K562 (cell line): ENCODE results near the gene RNF187. TPM values are rescaled to one million over a fixed set of nuclear protein-coding genes. Genes with fewer than 3 reads are reported as not detected.

Source experiments
- ATAC-seq: fragments of 200-7000 bp; cut with Tn5 transposase; 3 replicates; pipeline ENCODE4 v1.9.1; 2020; ENCODE audit warnings: moderate library complexity
- BruUV-seq: library from RNA; stranded (reverse); fragments of 400-500 nt; replicated peaks from 2 replicates; lab custom pipeline; 2021; lab: Mats Ljungman, UMichigan
- CTCF ChIA-PET: fragments of 300-600 bp; formaldehyde crosslinking; extraction: SDS; loops from one replicate; lab custom pipeline; 2021; ENCODE audit warnings: low intra/inter-chr PET ratio; lab: Yijun Ruan, JAX
- POLR2A ChIA-PET: fragments of 300-600, 350-650 bp; sonication (Branson Sonifier 250); formaldehyde crosslinking; extraction: SDS; loops from one replicate; lab custom pipeline; 2021; ENCODE audit warnings: antibody characterized with exemption, inconsistent platforms; lab: Yijun Ruan, JAX
- DNase-seq, 4 experiments: peaks; one replicate each; pipeline versions ENCODE4 v3.0.0 to v3.0.0-alpha.2; 2011 to 2018; ENCODE audit warnings: low spot score in 3 of 4, mixed read lengths in 3 of 4; ENCODE audit errors: extremely low read depth in 1 of 4
- FAIRE-seq: peaks from 2 replicates; lab custom pipeline; 2011; peaks lifted over from hg19 to GRCh38; lab: Jason Lieb, UNC
- H2AFZ ChIP-seq: 2 replicates; pipeline ENCODE4 v1.6.0; 2011; ENCODE audit warnings: low read depth, low read length, control low read depth, inconsistent platforms
- H3K27ac ChIP-seq: fragments of 200-600 bp; 3 replicates; pipeline ENCODE4 v1.8.0; 2011; ENCODE audit warnings: low read depth, mild to moderate bottlenecking, control low read depth, inconsistent platforms, low read length, moderate library complexity, mixed read lengths; ENCODE audit errors: extremely low read depth
- H3K27me3 ChIP-seq, 2 experiments: fragments of 300-600 bp in 1 of 2; 2 replicates in 1 of 2; 3 replicates in 1 of 2; pipeline versions ENCODE4 v1.6.0 to v1.8.0; 2011; ENCODE audit warnings: inconsistent platforms in 2 of 2, low read length in 2 of 2, mild to moderate bottlenecking in 1 of 2, mixed read lengths in 1 of 2, moderate library complexity in 1 of 2; ENCODE audit not compliant: control insufficient read depth in 2 of 2, insufficient read depth in 2 of 2
- H3K36me3 ChIP-seq: fragments of 300-600 bp; 3 replicates; pipeline ENCODE4 v1.8.0; 2011; ENCODE audit warnings: mild to moderate bottlenecking, low read length, inconsistent platforms; ENCODE audit not compliant: control insufficient read depth, insufficient read depth
- H3K4me1 ChIP-seq, 2 experiments: fragments of 200-600 bp in 1 of 2; replicated peaks in 1 of 2; 2 replicates in 1 of 2; 3 replicates in 1 of 2; pipeline versions ENCODE4 v1.5.1 to v1.8.0; 2011; ENCODE audit warnings: inconsistent platforms in 2 of 2, low read length in 2 of 2, mild to moderate bottlenecking in 1 of 2, mixed read lengths in 1 of 2, moderate library complexity in 1 of 2; ENCODE audit not compliant: control insufficient read depth in 2 of 2, insufficient read depth in 2 of 2
- H3K4me2 ChIP-seq: 2 replicates; pipeline ENCODE4 v1.6.1; 2011; ENCODE audit warnings: low read length, control low read depth, inconsistent platforms, mixed read lengths; ENCODE audit not compliant: insufficient read depth
- H3K4me3 ChIP-seq: fragments of 200-600 bp; sonication (generic), shearing (Covaris generic); 2 replicates; pipeline ENCODE4 v1.5.1; 2016; ENCODE audit warnings: control low read depth, inconsistent platforms
- H3K79me2 ChIP-seq: fragments of 200-600 bp; 3 replicates; pipeline ENCODE4 v1.8.0; 2011; ENCODE audit warnings: low read length, inconsistent platforms; ENCODE audit not compliant: control insufficient read depth, insufficient read depth
- H3K9ac ChIP-seq, 2 experiments: 2 replicates each; pipeline versions ENCODE4 v1.6.0 to v1.6.1; 2011; ENCODE audit warnings: low read depth in 2 of 2, low read length in 2 of 2, control low read depth in 1 of 2, inconsistent platforms in 1 of 2, mild to moderate bottlenecking in 1 of 2, mixed read lengths in 1 of 2; ENCODE audit not compliant: insufficient read depth in 1 of 2
- H3K9me1 ChIP-seq: one replicate; pipeline ENCODE4 v1.6.0; 2011; ENCODE audit warnings: inconsistent platforms, mild to moderate bottlenecking, low read length, moderate library complexity; ENCODE audit not compliant: control insufficient read depth, insufficient read depth
- H3K9me3 ChIP-seq: replicated peaks from 2 replicates; pipeline ENCODE4 v1.5.1; 2011; ENCODE audit warnings: low read depth, low read length, inconsistent platforms; ENCODE audit not compliant: control insufficient read depth, insufficient read depth
- H4K20me1 ChIP-seq: replicated peaks from 2 replicates; pipeline ENCODE4 v1.6.1; 2011; ENCODE audit warnings: low read length, inconsistent platforms, mixed read lengths; ENCODE audit not compliant: control insufficient read depth, insufficient read depth
- PHTF2 ChIP-seq: fragments of 250-450 bp; sonication (Bioruptor Pico); IDR thresholded peaks from 2 replicates; pipeline ENCODE4 v1.5.0; 2021; ENCODE audit warnings: mild to moderate bottlenecking
- PML ChIP-seq: IDR thresholded peaks from 2 replicates; pipeline ENCODE4 v1.6.1; 2012; ENCODE audit warnings: low read length, inconsistent platforms
- PPARD ChIP-seq: fragments of 250-450 bp; sonication (Bioruptor Pico); IDR thresholded peaks from 2 replicates; pipeline ENCODE4 v1.8.0; 2022; ENCODE audit warnings: inconsistent platforms, mild to moderate bottlenecking, moderate library complexity
- PRMT5 ChIP-seq: sonication (generic); formaldehyde crosslinking; IDR thresholded peaks from 2 replicates; pipeline ENCODE4 v1.5.0; 2020; ENCODE audit warnings: missing genetic modification reagents
- SRSF3 ChIP-seq: fragments of 200-400 bp; formaldehyde crosslinking; IDR thresholded peaks from 2 replicates; pipeline ENCODE4 v1.6.1; 2016; ENCODE audit warnings: mild to moderate bottlenecking, low read length, moderate library complexity; ENCODE audit not compliant: insufficient read depth
- TAF15 ChIP-seq: fragments of 200-400 bp; formaldehyde crosslinking; IDR thresholded peaks from 2 replicates; pipeline ENCODE4 v1.6.1; 2017; ENCODE audit warnings: mild to moderate bottlenecking, low read depth, low read length, moderate library complexity
- ZKSCAN1 ChIP-seq: fragments of 150-350 bp; IDR thresholded peaks from 2 replicates; pipeline ENCODE4 v1.6.1; 2016; ENCODE audit warnings: low read depth, low read length
- ZKSCAN3 ChIP-seq: fragments of 250-450 bp; sonication (Bioruptor Pico); IDR thresholded peaks from 2 replicates; pipeline ENCODE4 v1.4.0; 2020
- ZNF717 ChIP-seq: fragments of 250-450 bp; sonication (Bioruptor Pico); IDR thresholded peaks from 2 replicates; pipeline ENCODE4 v1.5.0; 2021
- ZNF79 ChIP-seq: fragments of 250-450 bp; sonication (Bioruptor Pico); IDR thresholded peaks from 2 replicates; pipeline ENCODE4 v1.4.0; 2020; ENCODE audit warnings: low read depth, mild to moderate bottlenecking, moderate library complexity
- WGBS: fragments of 100-300 bp; shearing (Covaris generic); methylation state at CpG from one replicate; pipeline ENCODE4 v1.1.6; 2016; ENCODE audit warnings: low coverage, mixed read lengths; ENCODE audit not compliant: insufficient coverage; ENCODE audit errors: missing lambda C conversion rate; 5-methylcytosine and 5-hydroxymethylcytosine counted together
- in situ Hi-C: fragments of 300-500 bp; cut with MboI; formaldehyde crosslinking; loops from 4 replicates; pipeline ENCODE4 v1.15.0; 2018; ENCODE audit warnings: inconsistent platforms, mixed read lengths
- intact Hi-C: fragments of 100-400 bp; cut with micrococcal nuclease; formaldehyde crosslinking; loops from 2 replicates; pipeline ENCODE4 v1.14.2; 2022
- polyA plus RNA-seq, 8 experiments: library from polyadenylated mRNA; depleted of rRNA in 4 of 8; stranded (reverse) in 5 of 8; unstranded in 3 of 8; fragments of >200 nt; fragmentation: Nextera tagmentation in 2 of 8; fragmentation: Illumina TruSeq in 1 of 8; extraction: Ambion mirVana in 2 of 8; extraction: Trizol in 1 of 8; gene quantifications; 2 replicates each; pipeline versions ENCODE4 v1.2.1 to v1.2.3, GENCODE V29; 2011 to 2014; ENCODE audit warnings: inconsistent platforms in 1 of 8, missing spikeins in 1 of 8
- total RNA-seq, 7 experiments: library from RNA; depleted of rRNA in 6 of 7; stranded (reverse); fragments of >200 nt in 6 of 7; fragmentation: Illumina TruSeq in 2 of 7; extraction: Trizol in 2 of 7; gene quantifications; 2 replicates each; pipeline versions ENCODE4 v1.2.1 to v1.2.3, GENCODE V29; 2011 to 2021; ENCODE audit warnings: low replicate concordance in 1 of 7
- TF ChIP-seq, protein P1 (sequence below): fragments of 250-450 bp; sonication (Bioruptor Pico); IDR thresholded peaks from 2 replicates; pipeline ENCODE4 v1.5.0; 2020; ENCODE audit warnings: mild to moderate bottlenecking
- TF ChIP-seq, protein P2 (sequence below): fragments of 450-650 bp; formaldehyde crosslinking; IDR thresholded peaks from 2 replicates; pipeline ENCODE4 v1.4.0; 2020; ENCODE audit warnings: mild to moderate bottlenecking

Gene RNF187
- total and polyA plus RNA-seq, 9 of the 15 experiments (the other 6 are each of a cell fraction or from before 2014, with no cell fraction given): 2.3 to 119 (median 41.9) TPM

DNA sequence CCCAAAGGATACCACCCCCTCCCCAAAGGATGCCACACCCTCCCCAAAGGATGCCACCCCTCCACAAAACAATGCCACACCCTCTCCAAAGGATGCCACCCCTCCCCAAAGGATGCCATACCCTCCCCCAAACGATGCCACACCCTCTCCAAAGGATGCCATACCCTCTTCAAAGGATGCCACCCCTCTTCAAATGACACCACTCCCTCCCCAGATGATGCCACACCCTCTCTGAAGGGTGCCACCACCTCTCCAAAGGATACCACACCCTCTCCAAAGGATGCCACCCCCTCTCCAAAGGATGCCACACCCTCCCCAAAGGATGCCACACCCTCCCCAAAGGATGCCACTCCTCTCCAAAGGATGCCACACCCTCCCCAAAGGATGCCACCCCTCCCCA lies 48.9 kb upstream of the RNF187 start:
- no TSS peak for BruUV-seq
- WGBS: 0% methylated on average over 1 of the region's 1 CpG
- Histone ChIP-seq H3K36me3 (no peaks in the 10 kb centered on the region), H3K27ac (no peak overlapping the region), H3K4me2 (no peak overlapping the region), H3K9me3 (no peaks in the 10 kb centered on the region), H3K4me1 (no peaks in the 10 kb centered on the region; a peak in 1 of 5 replicates), H3K4me3 (no peak overlapping the region), H3K27me3 (peaks cover 13 to 24% of the 10 kb centered on the region in 2 experiments; a peak in 3 of 5 replicates), H4K20me1 (no peaks in the 10 kb centered on the region), H2AFZ (no peak overlapping the region), H3K79me2 (no peaks in the 10 kb centered on the region), H3K9me1 (no peaks in the 10 kb centered on the region), H3K9ac (no peak overlapping the region)
- ChIA-PET CTCF (no interaction called here), POLR2A (interaction anchor here (1.3 to 1.4 kb wide), 2 partner anchors 11 to 19 kb away, joined by 5 to 6 read pairs; no protein-coding TSS in a partner anchor)
- ATAC-seq: no peak
- no peak for DNase-seq
- in situ Hi-C loops: no loop called here
- FAIRE-seq: no peak
- intact Hi-C loops: no loop called here
- TF ChIP-seq SRSF3 (no peak), PRMT5 (no peak), ZKSCAN3 (no peak), PPARD (CRISPR knock-in tag) (no peak), ZNF79 (no peak), PML (no peak), PHTF2 (CRISPR knock-in tag) (no peak), ZKSCAN1 (no peak), ZNF717 (CRISPR knock-in tag) (no peak), TAF15 (no peak)
- TF ChIP-seq, protein P1, sequence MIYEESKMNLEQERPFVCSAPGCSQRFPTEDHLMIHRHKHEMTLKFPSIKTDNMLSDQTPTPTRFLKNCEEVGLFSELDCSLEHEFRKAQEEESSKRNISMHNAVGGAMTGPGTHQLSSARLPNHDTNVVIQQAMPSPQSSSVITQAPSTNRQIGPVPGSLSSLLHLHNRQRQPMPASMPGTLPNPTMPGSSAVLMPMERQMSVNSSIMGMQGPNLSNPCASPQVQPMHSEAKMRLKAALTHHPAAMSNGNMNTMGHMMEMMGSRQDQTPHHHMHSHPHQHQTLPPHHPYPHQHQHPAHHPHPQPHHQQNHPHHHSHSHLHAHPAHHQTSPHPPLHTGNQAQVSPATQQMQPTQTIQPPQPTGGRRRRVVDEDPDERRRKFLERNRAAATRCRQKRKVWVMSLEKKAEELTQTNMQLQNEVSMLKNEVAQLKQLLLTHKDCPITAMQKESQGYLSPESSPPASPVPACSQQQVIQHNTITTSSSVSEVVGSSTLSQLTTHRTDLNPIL: no peak
- TF ChIP-seq, protein P2, sequence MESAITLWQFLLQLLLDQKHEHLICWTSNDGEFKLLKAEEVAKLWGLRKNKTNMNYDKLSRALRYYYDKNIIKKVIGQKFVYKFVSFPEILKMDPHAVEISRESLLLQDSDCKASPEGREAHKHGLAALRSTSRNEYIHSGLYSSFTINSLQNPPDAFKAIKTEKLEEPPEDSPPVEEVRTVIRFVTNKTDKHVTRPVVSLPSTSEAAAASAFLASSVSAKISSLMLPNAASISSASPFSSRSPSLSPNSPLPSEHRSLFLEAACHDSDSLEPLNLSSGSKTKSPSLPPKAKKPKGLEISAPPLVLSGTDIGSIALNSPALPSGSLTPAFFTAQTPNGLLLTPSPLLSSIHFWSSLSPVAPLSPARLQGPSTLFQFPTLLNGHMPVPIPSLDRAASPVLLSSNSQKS: no peak
